Loucy (cell line): ENCODE measurements around the gene IQCE.

Experiments used
- H2AFZ ChIP-seq: fragments of 200-600 bp; sonication (generic); 2 replicates; pipeline ENCODE4 v1.6.0; 2016; ENCODE audit warnings: antibody characterized with exemption, mild to moderate bottlenecking, low read length, moderate library complexity
- H3F3A ChIP-seq: fragments of 200-600 bp; 2 replicates; pipeline ENCODE4 v1.6.0; 2016; ENCODE audit warnings: antibody characterized with exemption, low read depth, mild to moderate bottlenecking
- H3K27me3 ChIP-seq: fragments of 200-600 bp; sonication (generic); 2 replicates; pipeline ENCODE4 v1.6.1; 2014; ENCODE audit warnings: low read length, mild to moderate bottlenecking; ENCODE audit not compliant: insufficient read depth, poor library complexity, severe bottlenecking
- H3K36me3 ChIP-seq: fragments of 200-600 bp; sonication (generic); 2 replicates; pipeline ENCODE4 v1.6.1; 2016; ENCODE audit warnings: low read length; ENCODE audit not compliant: insufficient read depth
- H3K4me1 ChIP-seq: fragments of 200-600 bp; sonication (generic); 2 replicates; pipeline ENCODE4 v1.5.1; 2014; ENCODE audit warnings: low read length, mild to moderate bottlenecking; ENCODE audit not compliant: insufficient read depth, poor library complexity, severe bottlenecking
- H3K4me2 ChIP-seq: fragments of 200-600 bp; sonication (generic); 2 replicates; pipeline ENCODE4 v1.6.0; 2014; ENCODE audit warnings: antibody characterized with exemption, low read length, low read depth, mild to moderate bottlenecking; ENCODE audit not compliant: poor library complexity, severe bottlenecking
- H3K4me3 ChIP-seq: fragments of 200-600 bp; sonication (generic); 2 replicates; pipeline ENCODE4 v1.5.1; 2014; ENCODE audit warnings: low read length, mild to moderate bottlenecking, mixed read lengths; ENCODE audit not compliant: poor library complexity, severe bottlenecking
- H3K79me2 ChIP-seq: fragments of 200-600 bp; sonication (generic); 2 replicates; pipeline ENCODE4 v1.6.1; 2014; ENCODE audit warnings: low read length; ENCODE audit not compliant: insufficient read depth
- H3K9ac ChIP-seq: fragments of 200-600 bp; sonication (generic); 2 replicates; pipeline ENCODE4 v1.6.0; 2014; ENCODE audit warnings: mild to moderate bottlenecking, low read depth, low read length, moderate library complexity; ENCODE audit not compliant: poor library complexity, severe bottlenecking
- H3K9me2 ChIP-seq: fragments of 200-600 bp; sonication (generic); replicated peaks from 2 replicates; pipeline ENCODE4 v1.6.1; 2016; ENCODE audit warnings: low read depth, low read length, mixed read lengths
- H3K9me3 ChIP-seq: fragments of 200-600 bp; sonication (generic); 2 replicates; pipeline ENCODE4 v1.6.1; 2014; ENCODE audit warnings: mild to moderate bottlenecking, antibody characterized with exemption, low read length, low read depth; ENCODE audit not compliant: insufficient read depth
- H4K20me1 ChIP-seq: fragments of 200-600 bp; sonication (generic); 2 replicates; pipeline ENCODE4 v1.6.0; 2014; ENCODE audit warnings: antibody characterized with exemption, low read length, mild to moderate bottlenecking; ENCODE audit not compliant: insufficient read depth, poor library complexity, severe bottlenecking
- EZH2phosphoT487 ChIP-seq: fragments of 200-600 bp; IDR thresholded peaks from 2 replicates; pipeline ENCODE4 v1.6.1; 2018; ENCODE audit warnings: antibody characterized with exemption, mild to moderate bottlenecking, moderate library complexity, borderline replicate concordance
- TF ChIP-seq, protein P1 (sequence below): fragments of 200-600 bp; sonication (generic); conservative IDR thresholded peaks from 2 replicates; pipeline ENCODE4 v1.5.1; 2014; ENCODE audit warnings: mild to moderate bottlenecking, antibody characterized with exemption, low read length

The IQCE gene

GRCh38 chr7:2520131-2520760, 38.5 kb upstream of the IQCE start:
- no peaks in the 10 kb centered on the region for H3K79me2 ChIP-seq
- no peaks in the 10 kb centered on the region for H3F3A ChIP-seq
- peaks cover 47% of the 10 kb centered on the region for H3K4me1 ChIP-seq
- H3K27me3 ChIP-seq: no peaks in the 10 kb centered on the region
- H2AFZ ChIP-seq: no peak overlapping the region
- no peaks in the 10 kb centered on the region for H3K9me3 ChIP-seq
- peak overlapping the region; percentile 63 for H3K4me2 ChIP-seq
- no peaks in the 10 kb centered on the region for H4K20me1 ChIP-seq
- H3K9ac ChIP-seq: no peak overlapping the region
- H3K4me3 ChIP-seq: peak overlapping the region; percentile 72
- H3K9me2 ChIP-seq: no peaks in the 10 kb centered on the region
- TF ChIP-seq EZH2phosphoT487: no peak
- TF ChIP-seq, protein P1, sequence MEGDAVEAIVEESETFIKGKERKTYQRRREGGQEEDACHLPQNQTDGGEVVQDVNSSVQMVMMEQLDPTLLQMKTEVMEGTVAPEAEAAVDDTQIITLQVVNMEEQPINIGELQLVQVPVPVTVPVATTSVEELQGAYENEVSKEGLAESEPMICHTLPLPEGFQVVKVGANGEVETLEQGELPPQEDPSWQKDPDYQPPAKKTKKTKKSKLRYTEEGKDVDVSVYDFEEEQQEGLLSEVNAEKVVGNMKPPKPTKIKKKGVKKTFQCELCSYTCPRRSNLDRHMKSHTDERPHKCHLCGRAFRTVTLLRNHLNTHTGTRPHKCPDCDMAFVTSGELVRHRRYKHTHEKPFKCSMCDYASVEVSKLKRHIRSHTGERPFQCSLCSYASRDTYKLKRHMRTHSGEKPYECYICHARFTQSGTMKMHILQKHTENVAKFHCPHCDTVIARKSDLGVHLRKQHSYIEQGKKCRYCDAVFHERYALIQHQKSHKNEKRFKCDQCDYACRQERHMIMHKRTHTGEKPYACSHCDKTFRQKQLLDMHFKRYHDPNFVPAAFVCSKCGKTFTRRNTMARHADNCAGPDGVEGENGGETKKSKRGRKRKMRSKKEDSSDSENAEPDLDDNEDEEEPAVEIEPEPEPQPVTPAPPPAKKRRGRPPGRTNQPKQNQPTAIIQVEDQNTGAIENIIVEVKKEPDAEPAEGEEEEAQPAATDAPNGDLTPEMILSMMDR: no peak
- H3K36me3 ChIP-seq: no peaks in the 10 kb centered on the region

GRCh38 chr7:2520761-2521290, 38.0 kb upstream of the IQCE start:
- Histone ChIP-seq H3K9me2 (no peaks in the 10 kb centered on the region), H3K4me2 (peak overlapping the region; percentile 63), H3F3A (no peaks in the 10 kb centered on the region; the same call in 1 of the 2 replicates), H3K9ac (no peak overlapping the region), H3K4me3 (peak overlapping the region; percentile 72), H3K36me3 (no peaks in the 10 kb centered on the region), H4K20me1 (no peaks in the 10 kb centered on the region), H3K9me3 (no peaks in the 10 kb centered on the region), H2AFZ (no peak overlapping the region), H3K79me2 (no peaks in the 10 kb centered on the region), H3K4me1 (peaks cover 47% of the 10 kb centered on the region), H3K27me3 (no peaks in the 10 kb centered on the region)
- TF ChIP-seq, protein P1: no peak
- TF ChIP-seq EZH2phosphoT487: no peak

DNA sequence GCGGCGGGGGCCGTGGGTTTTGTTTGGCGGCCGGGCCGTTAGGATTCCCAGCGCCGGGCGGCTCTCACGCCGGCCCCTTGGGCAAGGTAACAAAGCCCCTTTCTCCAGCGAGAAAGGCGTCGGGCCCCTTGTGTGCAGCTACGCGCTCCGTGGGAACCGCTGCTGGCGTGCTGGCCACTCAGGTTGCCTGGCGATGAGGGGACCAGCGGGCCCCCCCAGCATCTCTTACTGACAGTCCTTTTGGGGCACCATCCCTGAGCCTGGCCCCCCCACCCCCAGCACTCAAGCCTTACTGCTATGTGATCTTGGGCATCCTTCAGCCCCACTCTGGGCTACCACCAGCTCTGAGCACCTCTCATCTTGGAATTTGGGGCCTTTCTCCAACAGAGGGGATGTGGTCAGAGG, 37.4 kb upstream of the IQCE start:
- H3K9ac ChIP-seq: peak overlapping the region; percentile 33
- H3F3A ChIP-seq: no peaks in the 10 kb centered on the region; the same call in 1 of the 2 replicates
- no peaks in the 10 kb centered on the region for H3K9me3 ChIP-seq
- no peaks in the 10 kb centered on the region for H3K79me2 ChIP-seq
- H3K4me1 ChIP-seq: peaks cover 47% of the 10 kb centered on the region
- no peaks in the 10 kb centered on the region for H3K27me3 ChIP-seq
- no peaks in the 10 kb centered on the region for H3K9me2 ChIP-seq
- no peak overlapping the region for H2AFZ ChIP-seq
- peak overlapping the region; percentile 63 for H3K4me2 ChIP-seq
- H4K20me1 ChIP-seq: no peaks in the 10 kb centered on the region
- TF ChIP-seq EZH2phosphoT487: no peak
- TF ChIP-seq, protein P1: no peak
- no peaks in the 10 kb centered on the region for H3K36me3 ChIP-seq
- H3K4me3 ChIP-seq: peak overlapping the region; percentile 56
